HuH-7 (cell line): ENCODE data around the gene PUS3.
"Not testable (repeated sequence)": the region's sequence is repeated elsewhere in the genome, so short reads cannot be mapped to it uniquely, and the experiment has no call there.

Experiments used
- DNase-seq: peaks from one replicate; pipeline ENCODE4 v3.0.0; 2011; ENCODE audit warnings: low spot score

The PUS3 gene

GRCh38 chr11:125865354-125865753, 37.7 kb downstream of the PUS3 start:
- DNase-seq: not testable (repeated sequence)

GRCh38 chr11:125862786-125863185, 40.2 kb downstream of the PUS3 start:
- not testable (repeated sequence) for DNase-seq

GRCh38 chr11:125857670-125858069, 45.3 kb downstream of the PUS3 start:
- not testable (repeated sequence) for DNase-seq

GRCh38 chr11:125846188-125846587, 56.8 kb downstream of the PUS3 start:
- no peak for DNase-seq
